IMR-90 (cell line): Measurements from ENCODE around the gene SLC19A1. TPM values are rescaled to one million over a fixed set of nuclear protein-coding genes. Genes with fewer than 3 reads are reported as not detected.
A peak's percentile ranks its signal among the peaks of the same experiment; 100 is the strongest.

Source experiments
- ATAC-seq: fragments of 200-7000 bp; cut with Tn5 transposase; 2 replicates; pipeline ENCODE4 v1.9.1; 2020; ENCODE audit warnings: low read depth, mild to moderate bottlenecking, moderate library complexity
- BruUV-seq: library from RNA; stranded (reverse); fragments of 400-500 nt; replicated peaks from 2 replicates; lab custom pipeline; 2021; lab: Mats Ljungman, UMichigan
- CTCF ChIA-PET: fragments of 300-600 bp; formaldehyde crosslinking; extraction: SDS; loops from one replicate; lab custom pipeline; 2021; ENCODE audit warnings: antibody characterized with exemption; lab: Yijun Ruan, JAX
- POLR2A ChIA-PET: fragments of 300-600 bp; sonication (Branson Sonifier 250); formaldehyde crosslinking; loops from one replicate; lab custom pipeline; 2022; ENCODE audit warnings: antibody characterized with exemption; ENCODE audit not compliant: unreplicated experiment; lab: Charles Lee
- DNase-seq: peaks from one replicate; pipeline ENCODE4 v3.0.0; 2013
- H2AFZ ChIP-seq: replicated peaks from 2 replicates; pipeline ENCODE3; 2013; ENCODE audit warnings: low read length, mild to moderate bottlenecking; ENCODE audit not compliant: poor library complexity
- H2AK5ac ChIP-seq: 2 replicates; pipeline ENCODE4 v1.6.1; 2013; ENCODE audit warnings: low read depth, low read length, inconsistent platforms
- H2AK9ac ChIP-seq: replicated peaks from 2 replicates; pipeline ENCODE3; 2013; ENCODE audit warnings: mild to moderate bottlenecking, low read depth, low read length, moderate library complexity; ENCODE audit not compliant: poor library complexity
- H2BK120ac ChIP-seq: 2 replicates; pipeline ENCODE4 v1.6.1; 2013; ENCODE audit warnings: low read depth, low read length, inconsistent platforms
- H2BK15ac ChIP-seq: 3 replicates; pipeline ENCODE4 v1.6.1; 2013; ENCODE audit warnings: low read depth, low read length, inconsistent platforms
- H2BK20ac ChIP-seq: 2 replicates; pipeline ENCODE4 v1.6.1; 2013; ENCODE audit warnings: low read depth, mild to moderate bottlenecking, inconsistent platforms, low read length, moderate library complexity
- H2BK5ac ChIP-seq: 2 replicates; pipeline ENCODE4 v1.6.1; 2013; ENCODE audit warnings: mild to moderate bottlenecking, low read depth, low read length, inconsistent platforms; ENCODE audit not compliant: poor library complexity, severe bottlenecking
- H3K14ac ChIP-seq: replicated peaks from 2 replicates; pipeline ENCODE4 v1.6.1; 2013; ENCODE audit warnings: low read depth, low read length, inconsistent platforms
- H3K18ac ChIP-seq: 2 replicates; pipeline ENCODE4 v1.6.1; 2013; ENCODE audit warnings: low read depth, low read length, control low read depth
- H3K23ac ChIP-seq: 2 replicates; pipeline ENCODE4 v1.6.1; 2013; ENCODE audit warnings: low read depth, low read length, inconsistent platforms
- H3K27ac ChIP-seq: 2 replicates; pipeline ENCODE4 v1.5.1; 2013; ENCODE audit warnings: mild to moderate bottlenecking, control low read depth, low read length; ENCODE audit not compliant: insufficient read depth
- H3K27me3 ChIP-seq: 2 replicates; pipeline ENCODE4 v1.6.1; 2013; ENCODE audit warnings: low read length; ENCODE audit not compliant: control insufficient read depth, insufficient read depth
- H3K36me3 ChIP-seq: 2 replicates; pipeline ENCODE4 v1.6.1; 2013; ENCODE audit warnings: low read length, mixed read lengths; ENCODE audit not compliant: control insufficient read depth, insufficient read depth
- H3K4ac ChIP-seq: 2 replicates; pipeline ENCODE4 v1.6.1; 2013; ENCODE audit warnings: low read depth, low read length, inconsistent platforms
- H3K4me1 ChIP-seq: 2 replicates; pipeline ENCODE4 v1.6.1; 2013; ENCODE audit warnings: low read length, mixed read lengths; ENCODE audit not compliant: control insufficient read depth, insufficient read depth
- H3K4me2 ChIP-seq: 2 replicates; pipeline ENCODE4 v1.6.1; 2013; ENCODE audit warnings: low read depth, mild to moderate bottlenecking, control low read depth, low read length, moderate library complexity
- H3K4me3 ChIP-seq: 2 replicates; pipeline ENCODE4 v1.5.1; 2013; ENCODE audit warnings: low read depth, mild to moderate bottlenecking, control low read depth, low read length, moderate library complexity; ENCODE audit not compliant: insufficient read depth
- H3K56ac ChIP-seq: 2 replicates; pipeline ENCODE4 v1.6.1; 2013; ENCODE audit warnings: low read length, inconsistent platforms; ENCODE audit not compliant: insufficient read depth; ENCODE audit errors: extremely low read depth
- H3K79me1 ChIP-seq, 2 experiments: 2 replicates each; pipeline ENCODE4 v1.6.1; 2013; ENCODE audit warnings: low read length in 2 of 2, inconsistent platforms in 1 of 2, low read depth in 1 of 2
- H3K9ac ChIP-seq: 2 replicates; pipeline ENCODE4 v1.6.1; 2013; ENCODE audit warnings: low read depth, low read length, control low read depth
- H3K9me1 ChIP-seq: 2 replicates; pipeline ENCODE4 v1.6.1; 2013; ENCODE audit warnings: low read length, inconsistent platforms; ENCODE audit not compliant: insufficient read depth
- H3K9me3 ChIP-seq: 2 replicates; pipeline ENCODE4 v1.6.1; 2013; ENCODE audit warnings: low read length; ENCODE audit not compliant: control insufficient read depth, insufficient read depth
- H4K20me1 ChIP-seq: 2 replicates; pipeline ENCODE4 v1.6.1; 2013; ENCODE audit warnings: low read length, inconsistent platforms; ENCODE audit not compliant: insufficient read depth
- H4K5ac ChIP-seq: 2 replicates; pipeline ENCODE4 v1.6.1; 2013; ENCODE audit warnings: mild to moderate bottlenecking, low read depth, low read length, control low read depth
- H4K8ac ChIP-seq, 2 experiments: 2 replicates each; pipeline ENCODE4 v1.6.1; 2013; ENCODE audit warnings: low read depth in 2 of 2, low read length in 2 of 2, control low read depth in 1 of 2, inconsistent platforms in 1 of 2
- H4K91ac ChIP-seq: 2 replicates; pipeline ENCODE4 v1.6.1; 2013; ENCODE audit warnings: low read depth, low read length, inconsistent platforms; ENCODE audit not compliant: insufficient read depth
- CHD1 ChIP-seq: IDR thresholded peaks from 2 replicates; pipeline ENCODE4 v1.6.1; 2012; ENCODE audit warnings: low read depth, low read length, improper control_type of control experiment
- POLR2A ChIP-seq: IDR thresholded peaks from 2 replicates; pipeline ENCODE4 v1.6.1; 2012; ENCODE audit warnings: mild to moderate bottlenecking, low read depth, low read length
- RAD21 ChIP-seq: IDR thresholded peaks from 2 replicates; pipeline ENCODE4 v1.6.1; 2012; ENCODE audit warnings: low read length, improper control_type of control experiment
- RCOR1 ChIP-seq: IDR thresholded peaks from 2 replicates; pipeline ENCODE4 v1.6.1; 2012; ENCODE audit warnings: mild to moderate bottlenecking, low read length, improper control_type of control experiment; ENCODE audit not compliant: insufficient replicate concordance
- WGBS, 2 experiments: methylation state at CpG; one replicate each; pipeline versions ENCODE4 v1.1.5 to v1.1.7; 2013; ENCODE audit warnings: missing lambda C conversion rate in 2 of 2; ENCODE audit not compliant: insufficient read length in 1 of 2; ENCODE audit errors: extremely low coverage in 2 of 2; 5-methylcytosine and 5-hydroxymethylcytosine counted together
- dilution Hi-C: fragments of 300-500 bp; cut with HindIII; formaldehyde crosslinking; loops from one replicate; pipeline ENCODE4 v1.14.3; 2018; ENCODE audit warnings: low sequenced_read_pairs; ENCODE audit not compliant: unreplicated experiment
- in situ Hi-C: fragments of 300-500 bp; cut with MboI; formaldehyde crosslinking; loops from 3 replicates; pipeline ENCODE4 v1.14.3; 2019; ENCODE audit warnings: low sequenced_read_pairs, inconsistent platforms, mixed read lengths
- intact Hi-C: fragments of 100-400 bp; cut with micrococcal nuclease; formaldehyde crosslinking; loops from 2 replicates; pipeline ENCODE4 v1.10.0; 2022
- polyA plus RNA-seq, 3 experiments: library from polyadenylated mRNA; depleted of rRNA; stranded (reverse); fragments of >200 nt; gene quantifications; 2 replicates each; pipeline ENCODE4 v1.2.3, GENCODE V29; 2012; ENCODE audit warnings: low replicate concordance in 1 of 3
- total RNA-seq: library from RNA; depleted of rRNA; stranded (reverse); fragments of >200 nt; gene quantifications from 2 replicates; pipeline ENCODE4 v1.2.3, GENCODE V29; 2012

The SLC19A1 gene
- total and polyA plus RNA-seq, 2 of the 4 experiments (the other 2 are of a cell fraction): 2.2 to 16.2 TPM

- no peak overlapping the region for H4K91ac ChIP-seq
- H3K36me3 ChIP-seq: no peaks in the 10 kb centered on the region
- no peak overlapping the region for H3K14ac ChIP-seq
- ATAC-seq (no peak), DNase-seq (no peak)
- H2AK5ac ChIP-seq: no peak overlapping the region
- in situ Hi-C loops: loop anchor here (5.0 kb wide), 1 partner anchor 261 kb away; no protein-coding TSS in a partner anchor
- dilution Hi-C loops: no loop called here
- H3K27me3 ChIP-seq: no peaks in the 10 kb centered on the region; the same call in 1 of the 2 replicates
- peaks cover 2% of the 10 kb centered on the region; the same call in 1 of the 2 replicates for H3K9me1 ChIP-seq
- no peaks in the 10 kb centered on the region for H4K20me1 ChIP-seq
- no peaks in the 10 kb centered on the region for H3K9me3 ChIP-seq
- H3K4me1 ChIP-seq: peaks cover 2% of the 10 kb centered on the region; the same call in 1 of the 2 replicates
- H2BK20ac ChIP-seq: no peak overlapping the region
- H2BK5ac ChIP-seq: no peak overlapping the region
- peak overlapping the region; percentile 30; the same call in 1 of the 2 replicates for H3K4me2 ChIP-seq
- no peak overlapping the region for H4K5ac ChIP-seq
- H3K27ac ChIP-seq: no peak overlapping the region
- peak overlapping the region; percentile 96 for H2AFZ ChIP-seq
- no peak overlapping the region for H3K18ac ChIP-seq
- POLR2A ChIA-PET: no interaction called here
- no peak overlapping the region for H2BK120ac ChIP-seq
- no peak overlapping the region for H3K4me3 ChIP-seq
- intact Hi-C loops: loop anchor here (1.0 to 5.0 kb wide), 4 partner anchors 40 to 264 kb away; partner anchors contain the start of gene PCBP3
- no CpG with 5 or more reads among the region's 12 CpGs for WGBS, 2 experiments
- H4K8ac ChIP-seq: no peak overlapping the region; a peak in 2 of 4 replicates
- H2AK9ac ChIP-seq: peak overlapping the region; percentile 89
- CTCF ChIA-PET: interaction anchor here (0.6 to 1.6 kb wide), 18 partner anchors 10 to 416 kb away, joined by 3 to 15 read pairs (median 3); no protein-coding TSS in a partner anchor
- H3K56ac ChIP-seq: no peak overlapping the region
- TF ChIP-seq POLR2A: no peak
- TF ChIP-seq RCOR1: no peak
- no peak for TF ChIP-seq RAD21
- no peak for TF ChIP-seq CHD1
- no peak overlapping the region for H2BK15ac ChIP-seq
- no peak overlapping the region for H3K23ac ChIP-seq
- BruUV-seq: no TSS peak
- H3K9ac ChIP-seq: no peak overlapping the region
- no peaks in the 10 kb centered on the region for H3K79me1 ChIP-seq
- no peak overlapping the region for H3K4ac ChIP-seq
Measured at GRCh38 chr21:45556302-45556644, 14.0 kb upstream of the SLC19A1 start.
